Stimulated activated CD4-positive, alpha-beta T cell treated with anti-CD3 and anti-CD28 coated beads, Interleukin-4, amount 100 ng/mL, for 4 hours (primary cell): ENCODE results near the gene PNMT.
"Not testable (repeated sequence)": the region's sequence is repeated elsewhere in the genome, so short reads cannot be mapped to it uniquely, and the experiment has no call there.

Source experiments
- DNase-seq, 2 experiments: peaks; one replicate each; pipeline ENCODE4 v3.0.0-alpha.2; 2020

The PNMT gene

DNA sequence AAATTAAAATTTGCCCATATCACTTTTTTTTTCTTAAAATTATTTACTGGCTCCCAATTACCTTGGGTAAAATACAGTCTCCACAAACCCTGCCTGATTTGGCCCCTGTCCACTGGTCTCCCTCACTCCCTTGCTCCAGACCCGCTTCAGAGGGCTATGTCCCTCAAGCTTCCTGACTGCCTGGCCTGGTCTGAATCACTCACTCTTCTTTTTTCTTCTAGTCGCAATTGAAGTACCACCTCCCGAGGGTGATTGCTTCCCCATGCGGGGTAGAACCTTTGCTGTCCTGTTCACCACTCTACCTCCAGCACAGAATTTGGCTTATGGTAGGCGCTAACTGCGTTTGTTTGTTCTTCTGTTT, 20.2 kb downstream of the PNMT start:
- DNase-seq = no peak

DNA sequence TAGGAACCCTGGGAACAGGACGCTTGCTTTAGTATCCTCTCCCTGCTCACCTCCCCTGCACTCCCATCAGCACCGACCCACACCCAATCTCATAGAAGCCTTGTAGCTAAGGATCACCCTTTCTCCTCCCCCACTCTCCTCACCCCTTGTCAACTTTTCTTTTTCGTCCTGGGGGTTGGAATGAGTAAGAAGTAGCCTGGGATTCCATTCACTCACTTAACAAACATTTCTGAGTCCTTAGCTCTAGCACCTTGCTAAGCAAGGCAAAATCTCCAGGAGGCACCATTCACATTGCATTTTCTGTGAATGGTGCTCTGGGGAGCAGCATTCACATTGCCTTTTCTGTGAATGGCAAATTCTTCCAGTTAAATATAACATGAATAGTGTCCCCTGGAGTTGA, 20.7 kb downstream of the PNMT start:
- no peak for DNase-seq

DNA sequence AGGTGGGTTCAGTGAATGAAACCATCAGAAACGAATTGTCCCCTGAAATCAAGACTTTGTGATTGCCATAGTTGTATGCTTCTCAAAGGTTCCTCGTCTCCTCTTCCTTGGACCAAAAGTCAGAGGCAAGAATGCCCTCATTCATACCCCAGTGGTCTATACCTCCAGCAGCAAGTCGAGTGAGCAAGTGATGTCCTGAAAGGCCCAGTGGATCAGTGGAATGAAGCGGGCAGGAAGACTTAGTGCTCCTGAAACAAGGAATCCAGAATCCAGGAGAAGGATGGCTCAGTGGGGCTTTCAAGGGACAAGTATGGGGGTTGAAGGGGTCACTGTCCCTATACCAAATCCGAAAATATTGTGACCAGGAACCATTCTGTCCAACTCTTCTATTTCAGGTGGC, 26.3 kb downstream of the PNMT start:
- DNase-seq = no peak

DNA sequence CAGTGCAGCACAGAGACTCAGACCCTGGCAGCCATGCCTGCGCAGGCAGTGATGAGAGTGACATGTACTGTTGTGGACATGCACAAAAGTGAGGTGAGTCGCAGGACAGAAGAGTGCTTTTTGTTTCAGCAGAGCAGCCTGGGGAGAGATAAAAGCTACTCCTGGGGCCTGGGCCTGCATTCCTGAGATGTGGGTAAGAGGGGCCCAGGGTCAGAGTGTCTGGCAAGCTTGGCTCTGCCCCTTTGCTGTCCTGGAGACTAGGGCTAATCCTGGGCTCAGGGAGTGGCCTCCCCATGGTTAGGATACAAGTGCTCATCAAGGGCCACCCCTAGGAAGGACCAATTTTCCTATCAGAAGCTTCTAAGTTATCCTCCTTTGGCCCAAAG, 26.8 kb downstream of the PNMT start:
- DNase-seq = no peak

DNA sequence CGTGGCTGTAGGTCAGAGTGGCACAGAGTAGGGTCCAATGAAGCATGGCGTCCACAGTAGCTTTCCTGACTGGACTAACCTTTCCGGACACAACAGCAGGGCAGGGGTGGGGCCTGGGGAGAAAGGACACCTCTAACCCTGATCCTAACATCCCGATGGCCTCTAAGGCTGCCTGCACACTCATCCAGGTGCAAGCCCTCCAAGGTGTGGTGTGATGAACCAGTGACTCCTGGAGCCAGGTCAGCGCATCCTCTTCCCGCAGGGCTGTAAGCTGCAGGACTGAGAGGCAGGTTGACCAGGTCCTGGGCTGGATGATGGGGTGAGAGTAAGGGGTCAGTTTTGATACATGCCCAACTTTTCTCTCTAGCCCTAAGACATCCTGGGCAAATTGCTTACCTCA, 28.5 kb downstream of the PNMT start:
- no peak for DNase-seq

DNA sequence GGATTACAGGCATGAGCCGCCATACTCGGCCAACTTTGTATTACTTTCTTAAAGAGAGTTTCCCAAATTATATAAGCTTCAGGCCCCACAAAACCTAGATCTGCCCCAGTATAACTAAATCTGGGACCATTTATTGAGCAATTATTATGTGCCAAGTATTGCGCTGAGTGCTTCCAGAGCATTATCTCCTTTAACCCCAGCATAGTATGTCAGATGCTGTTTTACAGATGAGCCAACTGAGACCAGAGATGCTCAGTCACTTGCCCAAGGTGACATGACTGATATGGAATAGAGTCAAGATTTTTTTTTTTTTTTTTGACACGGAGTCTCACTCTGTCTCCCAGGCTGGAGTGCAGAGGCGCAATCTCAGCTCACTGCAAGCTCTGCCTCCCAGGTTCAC, 29.7 kb downstream of the PNMT start:
- DNase-seq = no peak

DNA sequence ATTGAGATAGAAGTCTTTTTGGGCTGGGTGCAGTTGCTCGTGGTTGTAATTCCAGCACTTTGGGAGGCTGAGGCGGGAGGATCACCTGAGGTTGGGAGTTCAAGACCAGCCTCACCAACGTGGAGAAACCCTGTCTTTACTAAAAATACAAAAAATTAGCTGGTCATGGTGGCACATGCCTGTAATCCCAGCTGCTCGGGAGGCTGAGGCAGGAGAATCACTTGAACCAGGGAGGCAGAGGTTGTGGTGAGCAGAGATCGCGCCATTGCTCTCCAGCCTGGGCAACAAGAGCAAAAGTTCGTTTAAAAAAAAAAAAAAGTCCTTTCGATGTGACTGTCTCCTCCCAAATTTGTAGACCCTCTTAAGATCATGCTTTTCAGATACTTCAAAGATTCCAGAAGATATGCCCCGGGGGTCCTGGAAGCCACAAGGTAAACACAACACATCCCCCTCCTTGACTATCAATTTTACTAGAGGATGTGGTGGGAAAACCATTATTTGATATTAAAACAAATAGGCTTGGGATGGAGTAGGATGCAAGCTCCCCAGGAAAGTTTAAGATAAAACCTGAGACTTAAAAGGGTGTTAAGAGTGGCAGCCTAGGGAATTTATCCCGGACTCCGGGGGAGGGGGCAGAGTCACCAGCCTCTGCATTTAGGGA, 31.0 kb downstream of the PNMT start:
- not testable (repeated sequence) for DNase-seq

DNA sequence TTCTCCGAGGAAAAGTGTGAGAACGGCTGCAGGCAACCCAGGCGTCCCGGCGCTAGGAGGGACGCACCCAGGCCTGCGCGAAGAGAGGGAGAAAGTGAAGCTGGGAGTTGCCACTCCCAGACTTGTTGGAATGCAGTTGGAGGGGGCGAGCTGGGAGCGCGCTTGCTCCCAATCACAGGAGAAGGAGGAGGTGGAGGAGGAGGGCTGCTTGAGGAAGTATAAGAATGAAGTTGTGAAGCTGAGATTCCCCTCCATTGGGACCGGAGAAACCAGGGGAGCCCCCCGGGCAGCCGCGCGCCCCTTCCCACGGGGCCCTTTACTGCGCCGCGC, 31.5 kb downstream of the PNMT start, which contains the start of gene ERBB2:
TSS of gene ERBB2 (plus strand) at position 247 of the 330 bp plus-strand sequence. CDS start 175 bp downstream, outside the sequence.
- DNase-seq = no peak

DNA sequence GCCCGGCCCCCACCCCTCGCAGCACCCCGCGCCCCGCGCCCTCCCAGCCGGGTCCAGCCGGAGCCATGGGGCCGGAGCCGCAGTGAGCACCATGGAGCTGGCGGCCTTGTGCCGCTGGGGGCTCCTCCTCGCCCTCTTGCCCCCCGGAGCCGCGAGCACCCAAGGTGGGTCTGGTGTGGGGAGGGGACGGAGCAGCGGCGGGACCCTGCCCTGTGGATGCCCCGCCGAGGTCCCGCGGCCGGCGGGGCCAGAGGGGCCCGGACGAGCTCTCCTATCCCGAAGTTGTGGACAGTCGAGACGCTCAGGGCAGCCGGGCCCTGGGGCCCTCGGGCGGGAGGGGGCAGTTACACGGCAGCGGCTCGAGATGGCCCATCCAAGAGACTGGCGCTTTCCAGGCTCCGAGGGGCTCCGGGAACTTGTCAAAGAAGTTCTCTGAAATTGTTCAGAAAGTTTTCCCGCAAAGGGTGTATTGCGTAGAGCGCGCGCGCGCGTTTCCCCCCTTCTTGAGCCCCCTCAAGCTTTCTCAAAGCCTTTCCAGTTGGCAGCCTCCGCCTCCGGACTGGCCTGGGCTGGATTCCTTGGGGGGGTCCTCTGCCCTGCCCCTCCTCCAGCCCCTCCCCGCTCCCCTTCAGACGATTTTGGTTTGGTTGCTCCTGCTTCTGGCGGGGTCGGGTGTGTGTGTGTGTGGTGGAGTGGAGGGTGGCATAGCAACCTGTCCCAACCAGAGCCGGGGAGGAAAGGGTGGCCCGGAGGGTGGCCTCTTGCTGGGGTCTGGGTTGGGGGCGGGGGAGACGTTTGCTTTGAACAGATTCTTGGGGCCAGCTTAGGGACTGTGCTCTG, 32.1 kb downstream of the PNMT start:
- no peak for DNase-seq

DNA sequence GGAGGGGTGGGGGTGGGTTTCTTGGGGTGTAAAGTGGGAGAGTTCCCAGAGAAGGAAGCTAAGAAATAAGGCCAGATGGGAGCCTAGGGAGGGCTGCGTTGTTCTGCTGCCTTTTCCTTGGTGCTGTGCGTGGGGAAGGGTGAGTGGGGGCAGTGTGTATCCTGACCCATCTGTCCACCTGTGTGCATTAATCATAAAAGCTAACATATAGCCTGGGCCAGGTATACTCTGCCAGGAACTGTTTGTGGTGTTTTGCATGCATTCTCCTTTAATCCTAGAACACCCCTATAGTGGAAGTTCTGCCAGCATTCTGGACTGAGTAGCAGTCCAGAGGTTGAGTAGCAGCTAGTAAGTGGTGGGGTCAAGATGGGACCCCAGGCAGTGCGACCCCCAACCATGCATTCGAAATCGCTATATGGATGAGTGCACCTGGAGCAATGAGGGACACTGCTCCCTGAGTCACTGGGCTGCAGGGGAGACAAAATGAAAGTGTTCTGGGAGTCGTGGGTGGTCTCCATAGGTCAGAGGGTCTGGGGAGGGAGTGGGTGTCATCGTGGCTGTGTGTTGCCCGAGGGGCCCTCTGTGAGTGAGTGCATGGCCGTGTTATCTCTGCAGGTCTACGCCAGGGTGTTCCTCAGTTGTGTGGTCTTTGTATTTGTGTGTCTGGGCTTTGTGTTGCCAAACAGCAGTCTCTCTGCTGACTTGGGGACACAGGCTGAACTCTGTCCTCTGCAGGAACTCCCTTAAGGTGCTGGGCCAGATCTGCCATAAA, 32.9 kb downstream of the PNMT start:
- no peak for DNase-seq

DNA sequence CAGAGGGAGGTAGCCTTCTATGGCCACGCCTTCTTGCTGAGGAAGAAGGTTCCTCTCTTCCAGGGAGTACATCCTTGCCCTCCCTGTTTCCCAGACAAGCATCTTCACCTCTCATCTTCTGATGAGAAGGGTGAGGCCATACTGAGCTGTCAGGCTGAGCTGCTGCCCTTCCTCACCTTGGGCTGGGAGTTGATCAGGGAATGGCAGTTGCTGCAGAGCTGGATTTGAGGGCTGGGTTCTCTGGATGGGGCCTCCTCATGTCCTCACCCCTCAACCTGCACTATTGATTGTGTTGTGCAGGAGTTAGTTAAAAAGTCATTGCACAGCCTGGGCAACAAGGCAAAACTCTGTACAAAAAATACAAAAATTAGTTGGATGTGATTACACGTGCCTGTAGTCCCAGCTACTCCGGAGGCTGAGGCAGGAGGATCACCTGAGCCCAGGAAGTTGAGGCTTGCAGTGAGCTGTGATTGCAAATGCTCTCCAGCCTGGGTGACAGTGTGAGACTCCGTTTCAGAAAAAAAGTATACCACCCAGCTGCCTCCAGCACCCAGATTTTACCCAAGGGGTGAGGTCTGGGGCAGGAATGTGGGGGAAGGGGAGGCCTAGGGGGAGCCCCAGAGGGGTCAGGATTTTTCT, 33.6 kb downstream of the PNMT start:
- no peak for DNase-seq

DNA sequence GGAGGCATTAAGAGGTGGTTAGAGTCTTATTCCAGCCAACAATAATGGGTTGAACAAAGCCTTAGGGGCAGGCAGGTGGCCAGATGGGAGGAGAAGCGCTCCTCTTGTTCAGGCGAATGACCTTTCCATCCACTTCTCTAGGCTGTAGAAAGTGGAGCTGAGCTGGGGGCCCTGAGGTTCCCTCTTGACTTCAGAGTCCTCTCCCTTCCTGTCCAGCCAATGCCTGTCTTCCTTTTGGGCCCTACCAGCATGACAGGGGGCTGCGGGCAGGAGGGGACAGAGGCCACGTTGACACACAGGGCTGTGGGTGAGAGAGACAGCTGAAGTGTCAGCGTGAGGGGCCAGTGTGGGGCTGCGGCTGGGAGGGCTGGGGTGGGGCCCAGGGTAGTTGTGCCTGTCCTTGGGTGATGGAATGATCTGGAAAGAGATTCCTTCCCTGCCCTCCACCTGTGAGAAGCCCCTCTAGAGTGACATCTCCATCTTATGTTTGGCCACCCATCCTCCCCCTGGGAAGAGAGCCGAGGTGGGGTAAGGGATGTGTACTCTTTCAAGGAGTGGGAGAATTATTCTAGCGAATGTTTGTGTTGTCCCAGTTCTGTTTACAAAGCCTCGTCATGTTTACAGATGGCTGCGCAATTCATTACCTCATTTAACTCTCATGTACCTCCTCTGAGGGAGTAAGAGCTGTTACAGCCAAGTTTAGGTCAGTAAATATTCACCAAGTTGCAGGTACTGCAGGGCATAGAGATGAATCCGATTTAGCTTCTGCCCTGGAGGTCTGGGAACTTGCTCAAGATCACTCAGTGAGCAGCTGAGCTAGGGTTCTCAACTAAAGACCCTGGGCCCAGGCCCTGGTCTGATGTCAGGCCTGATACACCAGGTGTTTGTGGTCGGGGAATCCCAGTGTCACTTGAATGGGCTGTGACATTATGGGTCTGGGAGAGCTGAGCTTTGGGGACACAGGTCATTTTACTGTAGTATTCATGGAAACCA, 34.9 kb downstream of the PNMT start:
- DNase-seq = no peak

DNA sequence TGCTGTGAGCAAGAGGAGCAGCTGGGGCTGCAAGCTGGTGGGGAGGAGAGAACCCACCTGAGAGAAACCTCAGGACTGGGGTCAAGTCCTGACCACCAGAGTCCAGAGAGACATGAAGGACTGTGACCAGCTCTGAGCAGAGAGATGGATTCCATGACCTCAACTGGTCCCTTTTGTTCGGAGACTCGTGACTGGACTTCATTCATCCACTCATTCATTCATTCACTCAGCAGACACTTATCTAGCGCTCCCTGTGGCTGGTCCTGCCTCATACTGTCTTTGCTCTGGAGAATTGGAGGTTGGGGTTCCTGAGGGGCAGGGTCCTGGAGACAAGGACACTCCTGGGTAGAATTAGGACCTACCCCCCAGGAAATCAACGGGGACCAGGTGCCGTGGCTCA, 35.7 kb downstream of the PNMT start:
- no peak for DNase-seq

DNA sequence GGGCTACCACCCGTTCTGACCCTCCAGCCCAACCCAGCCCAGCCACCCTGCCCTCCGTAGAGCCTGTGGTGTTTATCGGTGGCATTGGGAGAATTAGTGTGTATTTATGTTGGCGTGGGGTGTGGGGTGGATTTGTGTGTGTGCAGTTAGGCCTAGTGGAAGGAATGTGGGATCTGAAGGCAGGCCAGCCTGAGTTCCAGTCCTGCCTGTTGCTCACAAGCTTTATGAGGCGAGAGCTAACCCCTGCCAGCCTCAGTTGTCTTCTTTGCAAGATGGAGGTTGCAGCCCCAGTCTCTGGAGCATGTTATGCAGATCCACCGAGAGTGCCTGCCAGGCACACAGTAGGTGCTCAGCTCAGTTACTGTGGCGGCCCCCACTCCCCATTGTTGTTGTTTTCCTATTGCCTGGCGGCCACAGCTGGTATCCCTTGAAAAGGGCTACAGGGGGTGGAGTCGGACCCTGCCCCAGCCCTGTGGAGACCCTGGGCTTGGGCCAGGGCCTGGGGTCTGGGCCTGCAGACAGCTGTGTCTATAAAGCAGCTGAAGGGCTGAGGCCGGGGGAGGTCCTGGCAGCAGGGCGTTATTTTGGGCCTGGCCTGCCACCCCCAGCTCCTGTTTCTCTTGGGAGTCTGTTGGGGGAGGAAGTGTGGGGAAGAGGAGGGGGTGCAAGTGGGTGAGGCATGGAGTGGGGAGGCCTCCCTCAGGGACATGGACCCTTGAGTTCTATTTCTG, 36.7 kb downstream of the PNMT start:
- no peak for DNase-seq

DNA sequence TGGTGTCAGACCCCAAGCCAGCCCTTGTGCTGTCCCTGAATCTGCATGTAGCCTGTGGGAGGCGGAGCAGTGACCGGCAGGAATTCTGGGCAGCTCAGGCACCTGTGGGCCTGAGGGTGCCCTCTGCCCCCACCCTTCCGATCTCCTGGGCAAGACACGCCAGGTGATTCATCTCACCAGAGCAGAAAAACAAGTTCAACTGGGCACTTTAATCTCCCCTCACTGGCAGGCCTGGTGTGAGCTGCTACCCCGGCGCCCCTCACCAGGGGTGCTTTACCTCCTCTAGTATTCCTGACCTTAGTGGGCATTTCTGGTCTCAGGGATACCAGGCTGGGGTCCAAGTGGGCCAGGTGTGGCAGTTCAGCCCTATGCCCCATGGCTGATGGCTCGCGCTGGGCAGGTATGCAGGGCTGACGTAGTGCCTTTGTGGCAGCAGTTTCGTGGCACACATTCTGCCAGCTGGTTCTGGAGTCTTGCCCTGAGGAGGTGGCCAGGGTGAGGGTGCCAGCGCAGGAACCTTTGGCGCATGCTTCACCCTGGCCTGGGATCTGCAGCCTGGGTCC, 37.6 kb downstream of the PNMT start:
- DNase-seq = no peak

DNA sequence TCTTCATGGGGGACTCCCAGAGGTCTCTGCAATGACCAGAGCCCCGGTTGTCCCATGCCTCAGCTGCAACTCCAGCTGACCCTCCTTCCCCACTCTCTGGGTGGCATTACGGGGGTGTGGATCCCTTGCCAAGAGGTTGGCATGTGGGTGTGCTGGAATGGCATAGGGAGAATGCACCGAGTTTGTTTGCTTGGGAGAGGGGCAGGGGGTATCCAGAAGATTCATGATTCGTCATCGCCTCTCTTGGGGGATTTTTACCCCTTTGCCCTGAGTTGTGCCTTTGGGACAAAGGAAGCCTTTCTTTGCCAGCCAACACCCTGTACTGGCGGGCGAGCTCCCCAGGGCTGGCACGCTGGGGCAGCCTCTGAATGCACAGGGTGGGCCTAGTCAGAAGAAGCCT, 38.1 kb downstream of the PNMT start:
- DNase-seq = no peak

DNA sequence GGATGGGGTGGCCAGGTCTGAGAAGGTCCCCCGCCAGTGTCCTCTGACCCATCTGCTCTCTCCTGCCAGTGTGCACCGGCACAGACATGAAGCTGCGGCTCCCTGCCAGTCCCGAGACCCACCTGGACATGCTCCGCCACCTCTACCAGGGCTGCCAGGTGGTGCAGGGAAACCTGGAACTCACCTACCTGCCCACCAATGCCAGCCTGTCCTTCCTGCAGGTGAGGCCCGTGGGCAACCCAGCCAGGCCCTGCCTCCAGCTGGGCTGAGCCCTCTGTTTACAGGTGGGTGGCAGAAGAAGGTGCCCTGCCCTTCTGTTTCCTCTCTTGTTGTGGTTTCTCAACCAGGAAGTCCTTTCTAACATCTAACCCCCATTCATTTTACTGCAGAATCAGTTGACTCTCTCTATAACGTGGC, 38.7 kb downstream of the PNMT start:
- DNase-seq = no peak

DNA sequence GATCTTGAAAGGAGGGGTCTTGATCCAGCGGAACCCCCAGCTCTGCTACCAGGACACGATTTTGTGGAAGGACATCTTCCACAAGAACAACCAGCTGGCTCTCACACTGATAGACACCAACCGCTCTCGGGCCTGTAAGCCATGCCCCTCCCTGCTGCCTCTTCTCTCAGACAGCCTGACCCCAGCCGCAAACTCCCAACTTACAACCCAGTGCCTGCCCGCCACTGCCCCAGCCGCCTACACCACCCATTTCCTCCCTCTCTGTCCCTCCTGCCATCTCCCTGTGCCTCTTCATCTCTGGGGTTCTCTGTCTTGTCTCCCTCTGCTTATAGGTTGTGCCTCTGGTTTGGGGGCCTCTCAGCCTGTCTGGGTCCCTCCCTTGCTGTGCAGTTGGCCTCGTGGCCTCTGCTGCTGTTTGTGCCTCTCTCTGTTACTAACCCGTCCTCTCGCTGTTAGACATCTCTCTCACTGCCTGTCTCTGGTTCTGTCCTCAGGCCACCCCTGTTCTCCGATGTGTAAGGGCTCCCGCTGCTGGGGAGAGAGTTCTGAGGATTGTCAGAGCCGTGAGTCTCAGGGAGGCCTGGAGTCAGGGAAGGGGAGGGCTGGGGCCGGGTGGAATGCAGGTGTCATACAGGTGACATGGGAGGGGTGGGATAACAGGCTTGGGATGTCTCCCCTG, 41.2 kb downstream of the PNMT start:
- DNase-seq = no peak

DNA sequence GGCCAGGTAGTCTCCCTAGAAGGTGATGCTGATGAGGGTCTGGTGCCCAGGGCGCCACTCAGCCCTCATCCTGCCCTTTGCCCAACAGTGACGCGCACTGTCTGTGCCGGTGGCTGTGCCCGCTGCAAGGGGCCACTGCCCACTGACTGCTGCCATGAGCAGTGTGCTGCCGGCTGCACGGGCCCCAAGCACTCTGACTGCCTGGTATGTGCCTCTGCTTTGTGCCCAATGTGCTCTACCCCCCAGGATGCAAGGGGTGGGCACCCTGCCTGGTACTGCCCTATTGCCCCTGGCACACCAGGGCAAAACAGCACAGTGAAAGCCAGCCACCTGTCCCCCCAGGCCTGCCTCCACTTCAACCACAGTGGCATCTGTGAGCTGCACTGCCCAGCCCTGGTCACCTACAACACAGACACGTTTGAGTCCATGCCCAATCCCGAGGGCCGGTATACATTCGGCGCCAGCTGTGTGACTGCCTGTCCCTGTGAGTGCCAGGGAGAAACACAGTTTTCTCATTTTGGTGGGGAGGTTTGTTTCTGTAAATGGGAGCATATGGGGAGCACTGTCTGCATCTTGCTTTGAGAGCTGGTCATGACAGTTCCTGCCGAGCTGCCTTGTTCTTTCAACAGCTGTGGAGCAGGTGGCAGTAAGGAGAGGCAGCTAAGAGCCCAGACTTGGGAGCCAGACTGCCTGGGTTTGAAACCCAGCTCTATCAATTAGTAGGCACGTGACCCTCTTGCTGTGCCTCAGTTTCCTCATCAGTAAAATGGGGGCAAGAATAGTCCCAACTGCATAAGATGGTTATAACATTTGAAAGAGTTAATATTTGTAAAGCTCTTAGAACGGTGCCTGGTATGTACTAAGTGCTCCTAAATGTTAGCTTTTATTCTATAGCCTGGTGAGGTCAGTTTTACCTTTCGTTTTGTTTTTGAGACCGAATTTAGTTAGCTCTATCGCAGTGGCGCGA, 42.0 kb downstream of the PNMT start:
- no peak for DNase-seq
